Activated CD4-positive, CD25-positive, alpha-beta regulatory T cell treated with anti-CD3 and anti-CD28 coated beads, Interleukin-2, amount 50 U/mL, for 72 hours (primary cell): ENCODE measurements around the gene ABCG4.
"Not testable (repeated sequence)": the region's sequence is repeated elsewhere in the genome, so short reads cannot be mapped to it uniquely, and the experiment has no call there.

Experiments
- DNase-seq: peaks from one replicate; pipeline ENCODE4 v3.0.0; 2021

The ABCG4 gene

GRCh38 chr11:119155733-119156492 lies 7.1 kb downstream of the ABCG4 start:
- no peak for DNase-seq

GRCh38 chr11:119156496-119156895 lies 7.6 kb downstream of the ABCG4 start:
- no peak for DNase-seq

- no peak for DNase-seq
Observed at GRCh38 chr11:119157063-119157462, 8.2 kb downstream of the ABCG4 start.

- no peak for DNase-seq
Observed at GRCh38 chr11:119158467-119158866, 9.6 kb downstream of the ABCG4 start.

- no peak for DNase-seq
Observed at GRCh38 chr11:119160151-119160550, 11.3 kb downstream of the ABCG4 start.

- no peak for DNase-seq
Observed at GRCh38 chr11:119161871-119162270, 13.0 kb downstream of the ABCG4 start.

- no peak for DNase-seq
Observed at GRCh38 chr11:119166368-119167076, 17.7 kb downstream of the ABCG4 start.

DNA sequence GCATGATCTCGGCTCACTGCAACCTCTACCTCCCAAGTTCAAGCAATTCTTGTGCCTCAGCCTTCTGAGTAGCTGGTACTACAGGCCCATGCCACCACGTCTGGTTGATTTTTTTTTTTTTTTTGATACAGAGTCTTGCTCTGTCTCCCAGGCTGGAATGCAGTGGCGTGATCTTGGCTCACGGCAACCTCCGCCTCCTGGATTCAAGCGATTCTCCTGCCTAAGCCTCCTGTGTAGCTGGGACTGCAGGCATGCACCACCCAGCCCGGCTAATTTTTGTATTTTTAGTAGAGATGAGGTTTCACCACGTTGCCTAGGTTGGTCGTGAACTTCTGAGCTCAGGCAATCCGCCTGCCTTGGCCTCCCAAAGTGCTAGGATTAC lies 18.2 kb downstream of the ABCG4 start:
- DNase-seq = not testable (repeated sequence)

- DNase-seq = no peak
Observed at GRCh38 chr11:119167933-119168332, 19.1 kb downstream of the ABCG4 start.

DNA sequence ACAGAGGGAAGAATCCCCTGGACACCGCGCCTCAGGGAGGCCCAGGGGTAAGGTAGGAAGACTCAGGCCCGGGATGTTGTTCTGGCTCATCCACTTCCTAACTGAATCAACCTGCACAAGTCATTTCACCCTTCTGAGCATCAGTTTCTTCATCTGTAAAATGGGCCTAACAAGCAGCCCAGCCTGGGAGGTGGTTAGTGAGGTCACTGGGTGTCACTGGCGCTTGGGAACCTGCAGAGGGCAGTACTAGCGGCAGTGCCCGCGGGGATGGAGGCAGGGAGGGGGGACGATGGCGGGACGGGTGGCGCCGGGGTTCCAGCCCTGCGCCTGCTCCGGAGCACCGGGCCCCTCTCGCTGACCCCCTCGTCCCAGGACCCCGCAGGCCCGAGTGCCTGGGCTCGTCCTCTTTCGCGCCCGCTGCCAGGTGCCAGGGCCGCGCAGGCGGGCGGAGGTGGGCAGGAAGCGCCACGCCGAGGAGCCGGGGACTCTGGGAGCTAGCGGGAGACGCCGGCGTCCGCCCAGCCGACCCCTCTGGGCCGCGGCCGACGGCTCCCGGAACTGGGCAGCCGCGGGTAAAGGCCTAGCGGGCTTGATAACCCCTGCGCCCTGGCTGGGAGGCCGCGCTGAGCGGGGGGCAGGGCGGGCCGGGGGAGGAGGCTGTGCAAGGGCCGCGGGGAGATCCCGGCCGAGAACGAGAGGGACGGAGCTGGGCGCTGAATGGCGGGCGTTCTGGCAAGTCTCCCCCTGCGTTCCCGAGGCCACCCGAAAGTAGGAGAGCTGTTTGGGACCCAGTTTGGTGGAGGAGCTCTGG lies 19.8 kb downstream of the ABCG4 start, which contains the start of gene NLRX1:
NLRX1 (plus strand) TSS at position 255 of the 811 bp plus-strand sequence. CDS start 2,679 bp downstream, outside the sequence.
- peak; percentile 86 for DNase-seq

DNA sequence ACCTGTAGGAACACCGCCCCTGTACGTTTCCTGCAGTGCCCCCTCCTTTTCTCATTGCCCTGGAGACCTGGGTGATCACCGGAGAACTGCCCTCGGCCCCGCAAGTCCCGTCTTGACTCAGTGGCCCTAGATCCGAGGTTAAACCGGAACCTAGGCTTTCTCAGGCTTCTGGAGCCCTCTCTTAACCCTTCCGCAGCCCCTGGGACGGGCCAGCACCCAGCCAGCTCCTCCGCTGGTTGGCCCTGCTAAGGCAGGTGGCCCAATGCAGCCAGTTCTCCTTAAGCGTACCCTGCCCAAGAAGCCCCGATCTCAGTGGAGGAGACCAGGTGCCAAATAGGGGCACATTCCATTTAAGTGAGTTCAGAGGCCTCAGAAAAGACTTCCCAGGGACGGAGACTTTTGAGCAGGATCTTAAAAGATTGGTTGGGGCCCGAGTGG lies 20.4 kb downstream of the ABCG4 start:
- DNase-seq = no peak

DNA sequence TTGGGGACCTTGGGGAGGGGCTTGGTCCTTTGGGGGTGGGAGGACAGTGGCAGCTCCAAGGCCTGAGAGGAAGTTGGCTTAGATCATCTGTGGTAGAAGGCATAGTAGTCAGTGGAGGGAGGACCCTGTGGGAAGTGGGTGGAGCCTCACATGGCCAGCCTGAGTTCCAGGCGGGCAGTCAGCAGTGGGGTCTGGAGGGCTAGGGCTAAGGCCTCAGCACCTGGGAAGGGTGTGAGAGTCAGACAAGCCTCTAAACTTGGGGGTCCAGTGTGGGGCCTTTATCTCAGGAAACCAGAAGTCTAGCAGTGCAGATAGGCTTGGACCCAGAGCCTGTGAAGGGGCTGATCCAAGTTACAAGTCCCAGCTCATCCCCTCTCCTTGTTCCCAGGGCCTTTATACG lies 23.7 kb downstream of the ABCG4 start:
- no peak for DNase-seq

DNA sequence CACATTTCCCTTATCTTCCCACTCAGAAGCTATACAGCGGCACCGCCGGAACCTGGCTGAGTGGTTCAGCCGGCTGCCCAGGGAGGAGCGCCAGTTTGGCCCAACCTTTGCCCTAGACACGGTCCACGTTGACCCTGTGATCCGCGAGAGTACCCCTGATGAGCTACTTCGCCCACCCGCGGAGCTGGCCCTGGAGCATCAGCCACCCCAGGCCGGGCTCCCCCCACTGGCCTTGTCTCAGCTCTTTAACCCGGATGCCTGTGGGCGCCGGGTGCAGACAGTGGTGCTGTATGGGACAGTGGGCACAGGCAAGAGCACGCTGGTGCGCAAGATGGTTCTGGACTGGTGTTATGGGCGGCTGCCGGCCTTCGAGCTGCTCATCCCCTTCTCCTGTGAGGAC lies 24.6 kb downstream of the ABCG4 start:
- DNase-seq = no peak

- DNase-seq = no peak
Observed at GRCh38 chr11:119175493-119176077, 26.7 kb downstream of the ABCG4 start.

- DNase-seq = no peak
Observed at GRCh38 chr11:119178166-119178680, 29.4 kb downstream of the ABCG4 start.

DNA sequence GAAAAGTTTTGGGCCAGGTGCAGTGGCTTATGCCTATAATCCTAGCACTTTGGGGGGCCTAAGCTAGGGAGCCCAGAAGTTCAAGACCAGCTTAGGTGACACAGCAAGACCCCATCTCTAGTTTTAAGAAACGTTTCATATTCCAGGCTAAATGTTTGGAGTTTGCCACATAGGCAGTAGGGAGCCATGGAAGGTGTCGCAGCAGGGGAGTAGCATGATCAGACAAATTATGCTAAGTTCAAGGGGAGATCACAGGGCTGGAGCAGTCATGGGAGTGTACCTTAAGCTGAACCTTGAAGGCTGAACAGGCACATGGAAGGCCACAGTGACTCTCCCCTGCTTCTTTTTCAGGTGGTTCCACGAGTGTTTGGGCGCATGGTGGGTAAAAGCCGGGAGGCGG lies 30.5 kb downstream of the ABCG4 start:
- DNase-seq = no peak

GRCh38 chr11:119179983-119180382 lies 31.1 kb downstream of the ABCG4 start:
- DNase-seq = no peak

DNA sequence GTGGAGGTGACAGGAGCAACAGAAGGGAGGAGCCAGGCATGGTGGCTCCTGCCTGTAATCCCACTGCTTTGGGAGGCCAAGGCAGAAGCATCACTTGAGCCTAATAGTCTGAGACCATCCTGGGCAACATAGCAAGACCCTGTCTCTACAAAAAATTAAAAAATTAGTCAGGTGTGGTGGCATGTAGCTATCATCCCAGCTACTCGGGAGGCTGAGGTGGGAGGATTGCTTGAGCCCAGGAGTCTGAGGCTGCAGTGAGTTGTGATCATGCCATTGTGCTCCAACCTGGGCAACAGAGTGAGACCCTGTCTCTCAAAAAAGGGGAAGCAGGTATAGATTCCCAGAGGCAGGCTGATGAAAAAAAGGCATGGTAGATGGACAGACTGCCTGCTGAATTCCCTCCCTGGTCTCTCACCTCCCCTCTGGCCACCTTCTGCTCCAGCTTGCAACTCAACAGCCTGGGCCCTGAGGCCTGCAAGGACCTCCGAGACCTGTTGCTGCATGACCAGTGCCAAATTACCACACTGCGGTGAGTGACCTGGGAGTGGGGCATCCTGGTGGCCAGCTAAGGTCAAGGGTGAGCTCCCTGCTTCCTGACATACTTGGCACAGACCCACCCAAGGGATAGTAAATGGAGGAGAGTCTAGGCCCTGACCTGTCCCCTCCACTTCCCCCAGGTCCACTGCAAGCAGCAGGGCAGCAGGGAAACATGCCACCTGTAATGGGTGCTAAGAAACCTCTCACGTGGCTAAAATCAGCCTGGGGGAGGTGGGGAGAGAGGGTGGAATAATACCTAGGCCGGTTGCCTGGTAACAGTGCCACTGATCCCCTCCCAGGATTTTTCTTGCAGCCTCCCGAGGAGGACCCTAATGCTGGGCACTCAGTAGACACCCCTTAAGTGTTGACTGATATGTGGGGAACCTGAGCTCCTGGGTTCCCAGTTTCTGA lies 32.2 kb downstream of the ABCG4 start:
- DNase-seq = no peak

DNA sequence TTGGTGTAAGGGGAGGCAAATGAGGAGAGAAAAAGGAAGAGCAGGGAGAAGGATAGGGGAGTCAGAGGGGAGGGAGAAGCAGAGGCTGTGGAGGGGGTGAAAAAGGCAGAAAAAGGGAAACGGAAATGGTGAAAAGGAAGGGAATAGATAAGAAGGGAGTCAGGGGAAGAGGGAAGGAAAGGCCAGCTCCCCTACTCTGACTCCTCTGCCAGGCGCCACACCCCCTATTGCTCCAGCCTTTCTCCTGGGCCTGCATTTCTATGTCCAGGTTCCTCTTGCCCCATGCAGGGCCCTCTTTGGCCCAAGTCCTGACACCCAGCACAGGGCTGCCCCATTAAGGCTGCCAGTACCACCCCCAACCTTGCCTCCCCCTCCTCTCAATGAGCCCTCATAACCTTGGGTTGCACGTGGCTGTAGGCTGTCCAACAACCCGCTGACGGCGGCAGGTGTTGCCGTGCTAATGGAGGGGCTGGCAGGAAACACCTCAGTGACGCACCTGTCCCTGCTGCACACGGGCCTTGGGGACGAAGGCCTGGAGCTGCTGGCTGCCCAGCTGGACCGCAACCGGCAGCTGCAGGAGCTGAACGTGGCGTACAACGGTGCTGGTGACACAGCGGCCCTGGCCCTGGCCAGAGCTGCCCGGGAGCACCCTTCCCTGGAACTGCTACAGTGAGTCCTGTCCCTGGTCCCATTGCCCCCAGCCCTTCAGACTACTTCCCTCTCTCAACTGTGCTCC lies 33.0 kb downstream of the ABCG4 start:
- DNase-seq = no peak

- not testable (repeated sequence) for DNase-seq
Observed at GRCh38 chr11:119184399-119184798, 35.5 kb downstream of the ABCG4 start.
